BE2C (cell line): ENCODE results near the gene CATSPERD. TPM values are rescaled to one million over a fixed set of nuclear protein-coding genes. Genes with fewer than 3 reads are reported as not detected.

Experiments
- DNase-seq: peaks from one replicate; pipeline ENCODE4 v3.0.0-alpha.2; 2020
- H3K27me3 ChIP-seq: fragments of 250-450 bp; sonication (Bioruptor Pico); 2 replicates; pipeline ENCODE4 v1.5.1; 2020; ENCODE audit warnings: mild to moderate bottlenecking
- H3K36me3 ChIP-seq: fragments of 250-450 bp; sonication (Bioruptor Pico); 2 replicates; pipeline ENCODE4 v1.5.1; 2020; ENCODE audit warnings: mild to moderate bottlenecking
- H3K4me1 ChIP-seq: fragments of 250-450 bp; sonication (Bioruptor Pico); 2 replicates; pipeline ENCODE4 v1.5.1; 2020
- H3K4me3 ChIP-seq: 2 replicates; pipeline ENCODE4 v1.5.1; 2011; ENCODE audit warnings: low read depth, low read length
- H3K9me3 ChIP-seq: fragments of 250-450 bp; sonication (Bioruptor Pico); 2 replicates; pipeline ENCODE4 v1.5.1; 2020
- polyA plus RNA-seq: library from polyadenylated mRNA; unstranded; fragments of >200 nt; gene quantifications from one replicate; pipeline ENCODE4 v1.2.1, GENCODE V29; 2012; ENCODE audit warnings: low read depth, missing spikeins; ENCODE audit not compliant: insufficient read length, insufficient read depth
- TF ChIP-seq, protein P1 (sequence below): IDR thresholded peaks from 2 replicates; pipeline ENCODE4 v1.5.1; 2012; ENCODE audit warnings: mild to moderate bottlenecking, low read depth, low read length

CATSPERD gene, protein sequence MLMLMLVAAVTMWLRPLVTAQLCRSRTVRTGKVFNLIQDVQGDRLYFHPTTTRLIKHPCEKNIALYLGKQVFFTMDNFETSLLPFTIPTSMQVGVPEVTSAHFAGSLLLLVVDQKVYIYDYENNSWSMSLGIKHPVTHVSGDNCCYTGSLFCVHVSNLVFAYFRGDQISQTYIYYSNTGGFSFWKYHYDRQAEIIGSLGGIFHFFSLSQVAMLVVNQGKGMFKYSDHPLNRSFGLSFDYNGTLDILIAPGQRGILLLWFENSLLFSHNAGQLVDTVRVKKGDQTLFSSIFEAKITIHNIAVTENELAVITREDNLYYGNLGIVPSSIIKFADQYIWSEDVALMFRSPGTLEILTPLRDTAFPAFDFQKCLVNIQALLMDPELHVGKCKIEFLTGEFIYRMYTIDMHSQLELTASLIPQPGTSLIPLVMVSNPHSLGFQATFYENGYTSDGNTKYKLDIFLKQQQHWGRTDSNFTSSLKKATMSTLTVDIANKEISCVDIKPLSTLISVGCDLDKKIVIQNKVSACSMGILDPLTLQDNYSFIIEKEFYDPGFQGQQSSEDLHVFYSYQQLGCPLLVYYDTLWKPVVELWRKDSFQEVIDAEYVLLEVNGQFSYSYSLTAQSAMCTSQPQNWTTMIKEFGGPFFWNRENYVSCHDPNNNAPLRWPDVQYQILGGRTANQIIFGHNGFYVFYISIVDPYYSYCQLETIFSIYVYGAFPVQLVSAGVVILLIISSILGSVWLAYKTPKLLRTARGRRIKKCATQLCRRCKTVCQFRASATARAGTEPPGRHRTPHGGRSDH
- polyA plus RNA-seq: not detected

DNA sequence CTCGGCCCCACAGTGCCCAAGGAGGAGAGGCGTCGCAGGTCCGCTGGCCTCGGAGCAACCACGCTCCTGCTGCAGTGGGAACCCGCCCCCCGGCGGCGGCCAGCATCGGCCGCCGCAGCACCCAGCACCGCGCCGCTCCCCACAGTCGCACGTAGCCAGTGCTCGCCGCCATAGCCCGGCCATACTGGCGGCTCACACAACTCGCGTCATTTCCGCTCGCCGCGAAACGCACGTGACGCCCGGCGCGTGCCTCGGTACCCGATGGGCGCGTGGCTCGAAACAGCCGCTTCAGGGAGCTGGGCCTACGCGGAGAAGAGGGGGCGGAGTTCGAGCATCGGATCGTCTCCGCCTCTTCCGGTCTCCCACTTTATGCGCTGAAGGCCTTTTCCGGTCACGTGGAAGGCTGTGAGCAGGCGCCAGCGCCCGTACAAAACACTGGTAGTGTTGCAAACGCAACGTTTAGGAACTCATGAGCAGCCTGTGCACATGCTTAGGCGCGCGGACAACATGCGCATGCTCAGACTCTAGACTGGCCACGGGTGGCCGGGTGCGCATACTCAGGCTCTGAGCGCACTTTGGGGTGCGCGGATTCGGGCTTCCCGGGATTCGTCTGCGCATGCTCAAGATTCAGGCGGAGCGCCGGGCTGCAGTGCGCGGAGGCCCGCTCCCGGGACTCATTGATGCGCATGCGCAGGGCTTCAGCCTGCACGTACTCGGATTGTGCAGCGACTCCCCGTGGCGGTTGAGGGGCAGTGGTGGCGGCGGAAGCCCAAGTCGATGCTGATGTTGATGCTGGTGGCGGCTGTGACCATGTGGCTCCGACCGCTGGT, at the start of gene CATSPERD, which contains the start of gene LONP1:
CATSPERD (plus strand) TSS at position 677 of the 830 bp plus-strand sequence; CDS start at position 778, 101 bp downstream.
LONP1 (minus strand) TSS at position 186 of the 830 bp plus-strand sequence; CDS start at position 172, 14 bp downstream.
- H3K4me1 ChIP-seq: no peaks in the 10 kb centered on the region
- peak; percentile 99 for DNase-seq
- peaks cover 14% of the 10 kb centered on the region for H3K36me3 ChIP-seq
- TF ChIP-seq, protein P1, sequence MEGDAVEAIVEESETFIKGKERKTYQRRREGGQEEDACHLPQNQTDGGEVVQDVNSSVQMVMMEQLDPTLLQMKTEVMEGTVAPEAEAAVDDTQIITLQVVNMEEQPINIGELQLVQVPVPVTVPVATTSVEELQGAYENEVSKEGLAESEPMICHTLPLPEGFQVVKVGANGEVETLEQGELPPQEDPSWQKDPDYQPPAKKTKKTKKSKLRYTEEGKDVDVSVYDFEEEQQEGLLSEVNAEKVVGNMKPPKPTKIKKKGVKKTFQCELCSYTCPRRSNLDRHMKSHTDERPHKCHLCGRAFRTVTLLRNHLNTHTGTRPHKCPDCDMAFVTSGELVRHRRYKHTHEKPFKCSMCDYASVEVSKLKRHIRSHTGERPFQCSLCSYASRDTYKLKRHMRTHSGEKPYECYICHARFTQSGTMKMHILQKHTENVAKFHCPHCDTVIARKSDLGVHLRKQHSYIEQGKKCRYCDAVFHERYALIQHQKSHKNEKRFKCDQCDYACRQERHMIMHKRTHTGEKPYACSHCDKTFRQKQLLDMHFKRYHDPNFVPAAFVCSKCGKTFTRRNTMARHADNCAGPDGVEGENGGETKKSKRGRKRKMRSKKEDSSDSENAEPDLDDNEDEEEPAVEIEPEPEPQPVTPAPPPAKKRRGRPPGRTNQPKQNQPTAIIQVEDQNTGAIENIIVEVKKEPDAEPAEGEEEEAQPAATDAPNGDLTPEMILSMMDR: peak; percentile 88
- H3K9me3 ChIP-seq: no peaks in the 10 kb centered on the region
- H3K27me3 ChIP-seq: no peaks in the 10 kb centered on the region; the same call in 1 of the 2 replicates
- H3K4me3 ChIP-seq: peak within 1 kb of the TSS; percentile 100

DNA sequence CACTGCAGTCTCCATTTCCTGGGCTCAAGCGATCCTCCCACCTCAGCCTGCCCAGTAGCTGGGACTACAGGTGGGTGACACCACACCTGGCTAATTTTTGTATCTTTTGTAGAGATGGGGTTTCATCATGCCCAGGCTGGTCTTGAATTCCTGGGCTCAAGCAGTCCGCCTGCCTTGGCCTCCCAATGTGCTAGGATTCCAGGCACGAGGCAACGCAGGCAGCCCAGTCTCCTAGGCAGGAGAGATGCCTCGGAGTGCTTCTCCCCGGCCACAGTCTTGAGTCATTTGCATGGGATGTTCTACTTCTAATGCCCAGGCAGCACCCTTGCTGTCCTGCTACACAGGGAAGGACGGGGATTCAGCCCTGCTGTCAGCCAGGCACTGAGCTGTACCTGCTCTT, 48.8 kb upstream of the CATSPERD start:
- Histone ChIP-seq H3K27me3 (no peaks in the 10 kb centered on the region), H3K4me3 (no peak overlapping the region), H3K9me3 (no peaks in the 10 kb centered on the region), H3K4me1 (no peaks in the 10 kb centered on the region), H3K36me3 (peaks cover 44% of the 10 kb centered on the region)
- no peak for DNase-seq
- TF ChIP-seq, protein P1: no peak

DNA sequence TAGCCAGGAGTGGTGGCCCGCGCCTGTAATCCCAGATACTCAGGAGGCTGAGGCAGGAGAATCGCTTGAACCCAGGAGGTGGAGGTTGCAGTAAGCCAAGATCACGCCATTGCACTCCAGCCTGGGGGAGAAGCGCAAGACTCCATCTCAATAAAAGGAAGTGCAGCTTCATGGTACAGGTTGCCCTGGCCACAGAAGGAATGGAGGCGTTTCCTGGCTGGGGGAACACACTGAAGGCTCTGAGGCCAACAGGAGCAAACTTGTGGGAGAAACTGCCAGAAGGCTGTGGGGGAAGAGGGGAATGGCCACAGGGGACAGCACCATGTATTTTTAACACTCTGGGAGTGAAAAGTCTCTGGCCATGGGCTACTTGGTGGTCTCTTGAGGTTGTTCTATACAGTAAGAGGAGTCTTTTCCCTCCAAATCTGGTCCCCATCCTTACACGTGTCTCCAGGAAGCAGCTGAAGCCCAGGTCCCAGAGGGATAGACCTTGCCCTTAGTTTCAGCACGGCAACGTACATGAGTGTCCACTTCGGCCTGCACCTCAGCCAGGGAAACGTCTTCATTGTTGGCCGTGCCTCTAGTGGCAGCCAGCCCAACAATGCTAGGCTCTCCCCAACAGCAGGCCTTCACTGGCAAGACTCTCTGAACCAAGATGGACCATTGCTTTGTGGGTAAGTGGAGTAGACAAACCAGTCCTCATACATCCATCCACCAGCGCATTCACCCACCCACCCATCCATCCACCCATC, 47.6 kb upstream of the CATSPERD start:
- H3K4me1 ChIP-seq: no peaks in the 10 kb centered on the region
- no peaks in the 10 kb centered on the region for H3K9me3 ChIP-seq
- no peak overlapping the region for H3K4me3 ChIP-seq
- peaks cover 31% of the 10 kb centered on the region for H3K36me3 ChIP-seq
- DNase-seq: no peak
- TF ChIP-seq, protein P1: no peak
- H3K27me3 ChIP-seq: no peaks in the 10 kb centered on the region

DNA sequence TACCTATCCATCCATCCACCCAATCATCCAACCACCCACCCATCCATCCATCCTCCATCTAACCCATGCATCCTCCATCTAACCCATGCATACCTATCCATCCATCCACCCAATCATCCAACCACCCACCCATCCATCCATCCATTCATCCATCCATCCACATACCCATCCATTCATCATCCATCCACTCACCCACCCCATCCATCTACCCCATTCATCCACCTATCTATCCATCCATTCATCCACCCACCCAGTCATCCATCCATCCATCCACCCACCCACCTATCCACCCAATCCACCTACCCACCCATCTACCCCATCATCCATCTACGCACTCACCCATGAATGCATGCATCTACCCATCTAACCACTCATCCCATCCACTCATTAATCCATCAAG, 46.7 kb upstream of the CATSPERD start:
- Histone ChIP-seq H3K9me3 (no peaks in the 10 kb centered on the region), H3K36me3 (peaks cover 27% of the 10 kb centered on the region), H3K4me3 (no peak overlapping the region), H3K27me3 (no peaks in the 10 kb centered on the region), H3K4me1 (no peaks in the 10 kb centered on the region)
- TF ChIP-seq, protein P1: no peak
- DNase-seq: no peak

DNA sequence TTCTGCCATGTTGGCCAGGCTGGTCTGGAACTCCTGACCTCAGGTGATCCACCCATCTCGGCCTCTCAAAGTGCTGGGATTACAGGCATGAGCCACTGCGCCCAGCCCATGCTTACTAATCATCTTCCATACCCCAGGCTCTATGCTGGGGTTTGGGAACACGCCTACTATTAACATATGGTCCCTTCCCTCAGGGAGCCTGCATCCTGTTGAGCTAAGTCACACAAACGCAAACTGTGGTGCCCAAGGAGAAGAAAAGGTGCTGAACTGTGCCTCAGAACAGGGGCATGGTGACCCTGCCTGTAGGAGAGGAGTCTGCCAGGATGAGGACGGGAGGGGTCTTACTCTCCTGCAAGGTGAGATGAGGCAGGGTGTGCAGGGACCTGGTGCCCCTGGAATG, 45.7 kb upstream of the CATSPERD start:
- Histone ChIP-seq H3K36me3 (peaks cover 17% of the 10 kb centered on the region), H3K4me3 (no peak overlapping the region), H3K9me3 (no peaks in the 10 kb centered on the region), H3K4me1 (no peaks in the 10 kb centered on the region), H3K27me3 (no peaks in the 10 kb centered on the region)
- no peak for DNase-seq
- TF ChIP-seq, protein P1: no peak
